HG03521 (cell line): ENCODE results near the gene CYP2D6.
A peak's percentile ranks its signal among the peaks of the same experiment; 100 is the strongest.

Experiments used
- ATAC-seq: cut with Tn5 transposase; IDR thresholded peaks from one replicate; pipeline ENCODE4 v1.9.1; 2021; ENCODE audit warnings: mild to moderate bottlenecking, moderate library complexity; ENCODE audit not compliant: unreplicated experiment

CYP2D6 gene

DNA sequence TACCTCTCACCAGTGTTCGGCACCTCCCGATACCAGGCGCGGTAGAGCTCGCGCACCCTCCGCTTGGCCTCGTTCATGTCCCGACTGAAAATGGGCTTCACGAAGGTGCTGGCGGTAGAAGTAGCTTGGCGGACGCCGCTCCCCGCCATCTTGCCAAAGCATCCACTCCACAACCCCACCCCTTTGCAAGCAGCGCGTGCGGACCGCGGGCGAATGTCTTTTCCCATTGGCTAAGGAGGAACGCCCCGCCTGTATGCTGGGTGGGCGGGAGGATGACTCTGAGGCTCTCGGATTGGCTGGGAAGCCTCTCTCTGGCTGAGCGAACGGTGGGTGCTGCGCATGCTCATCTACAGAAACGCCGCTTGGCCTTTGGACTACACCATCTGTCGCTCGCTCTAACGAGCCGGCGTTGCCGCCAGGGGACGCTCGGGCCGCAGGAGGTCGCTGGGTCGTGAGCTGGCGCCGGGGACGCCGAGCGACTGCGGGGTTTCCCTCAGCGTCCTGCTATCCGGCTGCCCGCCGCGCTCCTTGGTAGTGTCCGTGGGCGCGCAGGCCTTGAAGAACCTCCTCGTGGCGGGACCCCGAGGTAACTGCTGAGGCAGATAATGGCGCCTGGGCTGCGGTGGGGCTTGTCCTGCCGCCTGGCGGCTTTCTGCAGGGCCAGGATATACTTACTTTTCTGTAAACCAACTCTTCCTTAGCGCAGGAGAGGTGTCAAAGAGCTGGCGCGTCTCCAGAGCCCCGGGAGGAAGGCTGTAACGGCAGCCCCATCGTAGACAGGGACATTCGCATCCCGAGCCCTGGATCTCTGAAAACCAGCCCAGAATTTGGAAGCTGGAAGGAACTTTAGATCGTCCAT, 39.8 kb downstream of the CYP2D6 start, which contains the start of gene NDUFA6:
Gene NDUFA6 (minus strand): TSS at position 177 of the 859 bp plus-strand sequence. CDS start 28 bp downstream, at position 149.
- peak; percentile 92 for ATAC-seq

- ATAC-seq, result no peak
These were observed 44.6 kb downstream of the CYP2D6 start for GRCh38 chr22:42086051-42086450.

- no peak for ATAC-seq
These were observed 45.7 kb downstream of the CYP2D6 start for GRCh38 chr22:42084874-42085273.

DNA sequence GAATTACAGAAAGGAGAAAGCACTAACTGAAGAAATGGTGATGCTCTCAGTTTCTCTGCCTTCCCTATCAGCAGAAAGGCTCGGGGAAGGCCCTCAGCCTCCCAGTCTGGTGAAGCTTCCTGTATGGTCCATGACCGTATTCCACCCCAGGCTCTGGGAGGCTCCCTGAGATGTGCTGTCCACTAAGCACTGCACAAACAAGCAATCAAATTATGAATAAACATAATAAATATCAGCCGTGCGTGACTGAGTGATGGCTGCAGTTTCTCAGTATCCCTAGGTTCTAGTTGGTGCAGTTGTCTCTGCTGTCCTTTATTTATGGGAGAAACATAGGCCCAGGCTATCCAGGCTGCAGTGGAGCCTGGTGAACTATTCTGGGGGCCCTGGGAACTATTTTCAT, 47.5 kb downstream of the CYP2D6 start:
- ATAC-seq, result no peak

DNA sequence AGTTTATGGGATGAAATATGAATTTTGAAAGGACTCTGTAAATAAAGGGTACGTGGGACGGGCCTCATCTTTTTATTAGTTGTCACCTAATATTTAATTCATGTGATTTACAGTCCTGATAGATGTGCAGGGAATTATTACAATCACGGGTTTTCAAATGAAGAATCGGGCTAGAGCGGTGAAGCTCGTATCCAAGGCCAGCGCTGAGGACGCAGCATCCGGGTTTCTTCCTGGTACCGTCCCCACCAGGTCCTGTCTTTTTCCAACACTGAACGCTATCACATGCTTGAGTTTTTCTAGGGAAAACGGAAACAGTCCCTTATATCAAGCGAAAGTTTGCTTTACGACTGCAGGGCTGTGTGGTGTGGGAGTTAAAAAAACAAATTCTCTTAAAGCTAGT, 50.3 kb downstream of the CYP2D6 start:
- no peak for ATAC-seq

- peak; percentile 82 for ATAC-seq
These were observed 51.0 kb downstream of the CYP2D6 start, which contains the start of gene SMDT1 for GRCh38 chr22:42079319-42080251. Gene SMDT1 (plus strand): TSS chr22:42079700. CDS start chr22:42079769, 69 bp downstream.

GRCh38 chr22:42078469-42079318, 51.9 kb downstream of the CYP2D6 start:
- ATAC-seq, result peak; percentile 2

GRCh38 chr22:42077486-42078125, 53.0 kb downstream of the CYP2D6 start:
- ATAC-seq, result no peak

GRCh38 chr22:42076764-42077485, 53.7 kb downstream of the CYP2D6 start:
- no peak for ATAC-seq
